Fibroblast of skin of right quadriceps (primary cell): ENCODE results near the gene TSSK6.

Source experiments
- DNase-seq: peaks from one replicate; pipeline ENCODE4 v3.0.0-alpha.2; 2013

Gene TSSK6

GRCh38 chr19:19544257-19544953 lies 29.1 kb upstream of the TSSK6 start:
- DNase-seq = no peak

DNA sequence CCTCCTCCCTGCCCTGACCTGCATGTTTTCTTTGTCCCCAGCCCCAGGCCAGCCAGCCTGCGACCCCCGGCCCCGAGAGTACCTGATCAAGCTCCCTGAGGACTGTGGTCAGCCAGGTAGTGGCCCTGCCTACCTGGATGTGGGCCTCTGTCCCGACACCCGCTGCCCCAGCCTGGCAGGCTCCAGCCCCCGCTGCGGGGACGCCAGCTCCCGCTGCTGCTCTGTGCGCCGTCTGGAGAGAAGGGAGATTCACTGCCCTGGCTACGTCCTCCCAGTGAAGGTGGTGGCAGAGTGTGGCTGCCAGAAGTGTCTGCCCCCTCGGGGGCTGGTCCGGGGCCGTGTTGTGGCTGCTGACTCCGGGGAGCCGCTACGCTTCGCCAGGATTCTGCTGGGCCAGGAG lies 28.3 kb upstream of the TSSK6 start:
- DNase-seq = no peak

DNA sequence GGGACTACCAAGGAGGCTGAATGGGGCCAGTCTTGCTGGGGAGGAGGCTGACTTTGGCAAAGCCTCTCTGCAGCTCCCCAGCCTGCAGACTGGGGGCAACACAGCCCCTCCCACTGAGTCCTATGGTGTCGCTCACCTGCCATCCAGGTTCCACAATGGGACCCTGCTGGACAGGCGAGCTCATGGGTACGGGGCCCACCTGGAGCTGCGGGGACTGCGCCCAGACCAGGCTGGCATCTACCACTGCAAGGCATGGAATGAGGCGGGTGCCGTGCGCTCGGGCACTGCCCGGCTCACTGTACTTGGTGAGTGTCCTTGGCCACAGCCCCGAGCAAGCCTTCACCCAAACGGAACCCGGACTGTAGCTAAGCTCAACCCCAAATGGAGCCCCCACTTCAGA lies 27.8 kb upstream of the TSSK6 start:
- no peak for DNase-seq

DNA sequence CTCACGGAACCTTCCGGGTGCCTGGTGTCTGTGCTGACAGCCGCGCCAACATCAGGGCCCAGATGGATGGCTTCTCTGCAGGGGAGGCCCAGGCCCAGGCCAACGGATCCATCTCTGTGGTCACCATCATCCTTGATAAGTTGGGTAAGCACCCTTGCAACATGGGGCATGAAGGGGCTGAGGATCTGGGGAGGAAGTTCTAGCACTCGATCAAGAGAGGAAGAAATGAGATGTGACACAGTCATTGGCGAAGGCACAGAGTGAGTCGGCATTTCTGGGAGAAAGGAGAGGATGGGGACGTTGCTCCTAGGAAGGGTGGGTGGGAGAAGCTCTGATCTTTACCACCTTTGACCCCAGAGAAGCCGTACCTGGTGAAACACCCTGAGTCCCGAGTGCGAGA lies 27.2 kb upstream of the TSSK6 start:
- no peak for DNase-seq

DNA sequence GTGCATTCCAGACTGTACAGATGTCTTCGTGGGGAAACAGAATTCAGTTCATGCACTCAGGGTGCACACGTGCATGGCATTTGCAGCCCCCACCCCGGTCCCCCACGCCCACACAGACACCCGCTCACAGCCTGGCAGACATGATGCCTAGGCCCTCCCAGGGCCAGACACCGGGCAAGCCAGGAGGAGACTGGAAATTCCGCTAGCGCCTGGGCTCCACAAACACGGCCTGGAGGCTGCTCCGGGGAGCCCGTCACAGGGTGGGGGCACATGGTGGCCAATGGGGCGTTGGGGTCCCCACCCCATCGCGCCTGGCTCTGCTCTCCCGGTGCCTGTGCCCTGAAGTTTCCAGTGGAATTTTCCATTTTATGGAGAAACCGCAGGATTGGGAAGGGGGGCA lies 26.3 kb upstream of the TSSK6 start:
- DNase-seq = no peak

GRCh38 chr19:19540715-19541515 lies 25.6 kb upstream of the TSSK6 start:
- DNase-seq = peak; percentile 31

- peak; percentile 75 for DNase-seq
These were observed 24.8 kb upstream of the TSSK6 start for GRCh38 chr19:19540064-19540714.

DNA sequence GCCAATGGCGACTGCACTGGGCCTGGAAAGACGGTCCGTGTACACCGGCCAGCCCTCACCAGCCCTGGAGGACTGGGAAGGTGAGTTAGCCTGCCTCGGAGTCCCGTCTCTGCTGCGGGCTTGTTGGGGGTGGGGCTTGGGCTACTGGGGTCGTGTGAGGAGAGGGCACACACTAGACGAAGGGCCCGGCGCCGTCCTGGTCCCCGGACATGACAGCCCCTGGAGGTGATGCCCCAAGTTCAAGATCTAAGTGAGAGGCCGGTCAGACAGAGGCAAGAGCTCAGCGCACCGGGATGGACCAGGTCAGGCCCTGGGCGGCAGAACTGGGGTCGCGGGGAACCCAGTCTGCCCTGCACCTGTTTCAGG lies 24.3 kb upstream of the TSSK6 start:
- no peak for DNase-seq

- DNase-seq = no peak
These were observed 23.4 kb upstream of the TSSK6 start for GRCh38 chr19:19538785-19539166.

DNA sequence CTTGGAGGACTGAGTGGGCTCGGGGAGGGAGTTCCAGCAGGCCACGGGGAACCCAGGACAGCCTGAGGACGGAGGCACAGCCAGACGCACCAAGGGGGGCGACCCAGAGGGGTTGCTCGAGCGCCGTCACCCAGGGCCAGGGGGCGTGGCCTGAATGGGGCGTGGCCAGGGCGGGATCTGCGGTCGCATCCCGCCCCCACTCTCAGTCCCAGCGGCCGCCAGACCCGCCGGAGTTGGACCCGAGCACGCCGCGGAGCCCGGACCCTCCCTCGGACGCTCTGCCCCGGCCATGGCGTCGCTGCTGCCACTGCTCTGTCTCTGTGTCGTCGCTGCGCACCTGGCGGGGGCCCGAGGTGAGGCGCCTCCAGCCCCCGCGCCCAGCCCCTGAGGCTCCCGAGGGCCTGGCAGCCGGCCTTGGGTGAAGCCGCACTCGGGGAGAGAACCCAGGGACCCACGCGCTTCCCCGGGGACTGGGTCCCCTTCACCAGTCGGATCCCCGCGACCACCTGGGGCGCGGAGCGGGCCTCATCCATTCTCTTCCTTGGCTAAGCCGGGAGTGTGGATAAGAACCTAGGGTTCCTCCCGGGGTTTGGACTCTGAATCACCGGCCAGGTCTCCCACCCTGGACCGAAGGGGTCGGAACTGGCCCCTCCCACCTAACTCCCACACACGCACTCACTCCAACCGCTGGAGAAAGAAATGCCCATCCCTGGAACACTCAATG lies 22.9 kb upstream of the TSSK6 start, which contains the start of gene CILP2:
Gene CILP2, plus strand, starts transcription at position 205 of the 724 bp plus-strand sequence. Its CDS starts 85 bp downstream, at position 290.
- no peak for DNase-seq

- DNase-seq = no peak
These were observed 22.0 kb upstream of the TSSK6 start for GRCh38 chr19:19537075-19538048.

- no peak for DNase-seq
These were observed 20.2 kb upstream of the TSSK6 start for GRCh38 chr19:19535311-19536191.

DNA sequence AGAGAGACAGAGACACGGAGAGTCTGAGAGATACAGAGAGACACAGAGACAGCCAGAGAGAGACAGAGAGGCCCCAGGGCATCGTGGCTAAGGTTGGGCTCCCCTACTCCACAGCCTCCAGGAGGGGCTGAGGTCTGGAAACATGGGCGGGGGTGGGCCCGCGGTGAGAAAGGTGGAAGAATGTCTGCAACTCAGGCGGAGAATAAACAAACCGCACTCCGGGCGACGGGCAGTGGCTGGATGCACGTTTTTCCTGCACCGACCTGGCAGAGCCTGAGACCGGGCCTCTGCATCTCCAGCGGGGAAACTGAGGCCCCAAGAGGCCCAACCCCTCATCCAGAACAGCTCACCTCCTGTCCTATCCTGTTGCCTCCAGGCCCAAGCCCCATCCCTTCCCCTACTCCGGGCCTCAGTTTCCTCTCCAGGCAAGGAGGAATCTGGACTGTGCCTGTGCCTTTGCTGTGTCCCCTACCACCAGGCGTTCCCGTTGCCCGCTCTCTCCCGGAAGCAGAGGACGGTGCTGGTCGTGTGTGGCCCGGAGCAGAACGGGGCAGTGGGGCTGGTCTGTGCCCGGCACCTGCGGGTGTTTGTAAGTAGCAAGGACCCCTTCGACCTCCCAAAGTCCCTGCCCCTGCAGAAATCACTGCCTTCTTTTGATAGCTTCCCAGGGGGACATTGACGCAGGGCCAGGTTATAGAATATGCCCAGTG lies 19.4 kb upstream of the TSSK6 start:
- no peak for DNase-seq

DNA sequence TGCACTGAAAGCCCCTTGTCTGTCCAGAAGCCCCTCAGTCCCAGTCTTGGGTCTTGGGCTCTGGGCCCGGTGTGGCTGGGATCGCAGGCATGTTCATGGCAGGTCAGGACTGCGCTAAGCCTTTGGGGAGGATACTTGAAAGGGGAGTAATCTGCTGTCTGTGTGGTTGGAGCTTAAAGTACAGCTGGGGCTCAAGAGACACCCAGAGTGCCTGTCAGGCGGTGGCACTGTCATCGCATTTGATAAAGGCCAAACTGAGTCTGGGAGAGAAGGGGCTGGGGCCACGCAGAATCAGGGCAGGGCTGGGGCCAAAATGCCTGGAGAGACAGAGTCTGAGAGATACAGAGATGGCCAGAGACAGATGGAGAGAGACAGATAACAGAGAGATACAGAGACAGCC lies 18.5 kb upstream of the TSSK6 start:
- DNase-seq = no peak

GRCh38 chr19:19532806-19533701 lies 17.7 kb upstream of the TSSK6 start:
- DNase-seq = no peak

DNA sequence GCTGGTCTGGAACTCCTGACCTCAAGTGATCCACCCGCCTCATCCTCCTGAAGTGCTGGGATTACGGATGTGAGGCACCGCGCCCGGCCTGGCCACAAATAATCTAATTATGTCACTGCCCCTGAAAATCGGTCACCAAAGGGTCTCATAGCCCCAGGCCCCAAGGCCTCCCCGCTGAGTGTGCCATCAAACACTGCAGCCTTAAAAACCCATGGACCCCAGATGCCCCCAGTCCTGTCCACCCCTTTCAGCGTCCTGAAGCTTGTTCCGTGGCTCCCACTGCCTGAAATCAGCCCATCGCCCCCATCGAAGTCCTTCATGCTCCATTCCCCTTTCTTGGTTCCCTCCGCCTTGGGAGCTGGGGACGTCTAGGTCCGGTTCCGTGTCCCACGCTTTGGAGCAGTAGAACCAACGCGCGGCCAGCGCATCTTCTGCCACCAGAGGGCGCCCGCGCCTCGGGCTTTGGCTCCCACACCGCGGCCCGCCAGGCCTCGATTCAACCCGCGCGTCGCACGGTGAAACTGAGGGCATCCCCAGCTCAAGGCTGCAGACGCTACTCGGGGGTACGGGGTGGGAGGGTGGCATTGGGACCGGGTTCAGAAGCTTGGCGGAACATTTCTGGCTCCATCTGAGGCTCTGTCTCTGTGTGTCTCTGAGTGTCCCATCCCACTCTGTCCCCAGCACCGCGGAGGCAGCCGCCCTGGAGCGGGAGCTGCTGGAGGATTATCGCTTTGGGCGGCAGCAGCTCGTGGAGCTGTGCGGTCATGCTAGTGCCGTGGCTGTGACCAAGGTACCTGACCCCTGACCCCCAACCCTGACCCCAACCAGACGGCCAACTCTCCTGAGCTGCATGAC lies 16.8 kb upstream of the TSSK6 start:
- DNase-seq = peak; percentile 64

DNA sequence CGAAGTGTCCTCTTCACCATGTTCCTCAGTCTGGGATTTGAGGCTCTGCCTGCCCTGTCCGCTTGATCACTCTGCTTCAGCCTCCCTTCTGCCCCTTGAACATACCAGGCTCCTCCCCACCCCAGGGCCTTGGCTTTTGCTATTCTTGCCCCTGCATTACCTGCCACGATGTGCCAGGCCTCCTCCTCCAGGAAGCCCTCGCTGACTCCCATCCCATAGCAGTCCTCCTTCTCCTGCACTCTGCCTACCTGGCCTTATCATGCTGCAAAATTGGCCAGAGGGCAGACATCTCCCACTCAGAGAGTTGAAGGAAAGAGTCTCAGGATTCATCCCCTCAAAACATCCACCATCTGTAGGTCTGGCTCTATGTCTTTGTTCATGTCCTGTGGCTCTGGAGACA lies 15.5 kb upstream of the TSSK6 start:
- DNase-seq = no peak

- DNase-seq = no peak
These were observed 15.1 kb upstream of the TSSK6 start for GRCh38 chr19:19530423-19530804.
